ENCODE measurements around the gene NACAD.

NACAD gene

GRCh38 chr7:45082831-45083331, 5.9 kb downstream of the NACAD start:
- no peak for TF ChIP-seq CTCF (IDR thresholded peaks at IDR 0.05; ENCODE audit: low read length, missing control alignments)
- no peak overlapping the region for H3K4me3 ChIP-seq (replicated peaks; ENCODE audit: low read depth, low read length)
- no peak for DNase-seq (ENCODE audit: low read depth)

- no peak for TF ChIP-seq CTCF (IDR thresholded peaks at IDR 0.05; ENCODE audit: low read length, missing control alignments)
- DNase-seq (ENCODE audit: low read depth), result peak; percentile 29
- no peak overlapping the region for H3K4me3 ChIP-seq (replicated peaks; ENCODE audit: low read depth, low read length)
Observed at GRCh38 chr7:45082031-45082830, 6.5 kb downstream of the NACAD start.

- DNase-seq (ENCODE audit: low read depth), result no peak
- H3K4me3 ChIP-seq (replicated peaks; ENCODE audit: low read depth, low read length), result no peak overlapping the region
- TF ChIP-seq CTCF (IDR thresholded peaks at IDR 0.05; ENCODE audit: low read length, missing control alignments), result no peak
Observed at GRCh38 chr7:45081670-45081974, 7.1 kb downstream of the NACAD start.

GRCh38 chr7:45080958-45081669, 7.7 kb downstream of the NACAD start:
- no peak for DNase-seq (ENCODE audit: low read depth)
- no peak overlapping the region for H3K4me3 ChIP-seq (replicated peaks; ENCODE audit: low read depth, low read length)
- no peak for TF ChIP-seq CTCF (IDR thresholded peaks at IDR 0.05; ENCODE audit: low read length, missing control alignments)

- no peak for TF ChIP-seq CTCF (IDR thresholded peaks at IDR 0.05; ENCODE audit: low read length, missing control alignments)
- no peak for DNase-seq (ENCODE audit: low read depth)
- H3K4me3 ChIP-seq (replicated peaks; ENCODE audit: low read depth, low read length), result no peak overlapping the region
Observed at GRCh38 chr7:45080265-45080957, 8.4 kb downstream of the NACAD start.

GRCh38 chr7:45078125-45078681, 10.6 kb downstream of the NACAD start:
- no peak for TF ChIP-seq CTCF (IDR thresholded peaks at IDR 0.05; ENCODE audit: low read length, missing control alignments)
- no peak overlapping the region for H3K4me3 ChIP-seq (replicated peaks; ENCODE audit: low read depth, low read length)
- DNase-seq (ENCODE audit: low read depth), result no peak

Data from fibroblast of pulmonary artery (primary cell).